ENCODE results near the gene ADGRL3.
"Not testable (repeated sequence)": the region's sequence is repeated elsewhere in the genome, so short reads cannot be mapped to it uniquely, and the experiment has no call there.

Gene ADGRL3

GRCh38 chr4:61851126-61851525, 651.0 kb downstream of the ADGRL3 start:
- DNase-seq: no peak

GRCh38 chr4:61852105-61852504, 652.0 kb downstream of the ADGRL3 start:
- not testable (repeated sequence) for DNase-seq

GRCh38 chr4:61853041-61853440, 652.9 kb downstream of the ADGRL3 start:
- DNase-seq: no peak

GRCh38 chr4:61860376-61860775, 660.2 kb downstream of the ADGRL3 start:
- no peak for DNase-seq

- no peak for DNase-seq
These were observed 664.2 kb downstream of the ADGRL3 start for GRCh38 chr4:61864286-61864685.

- no peak for DNase-seq
These were observed 666.4 kb downstream of the ADGRL3 start for GRCh38 chr4:61866378-61867030.

- DNase-seq: no peak
These were observed 672.9 kb downstream of the ADGRL3 start for GRCh38 chr4:61872983-61873382.

- no peak for DNase-seq
These were observed 677.1 kb downstream of the ADGRL3 start for GRCh38 chr4:61877266-61877665.

- DNase-seq: no peak
These were observed 677.8 kb downstream of the ADGRL3 start for GRCh38 chr4:61877893-61878292.

- no peak for DNase-seq
These were observed 682.3 kb downstream of the ADGRL3 start for GRCh38 chr4:61882381-61882780.

- no peak for DNase-seq
These were observed 686.0 kb downstream of the ADGRL3 start for GRCh38 chr4:61886131-61886530.

GRCh38 chr4:61889117-61889516, 689.0 kb downstream of the ADGRL3 start:
- DNase-seq: no peak

- DNase-seq: no peak
These were observed 690.2 kb downstream of the ADGRL3 start for GRCh38 chr4:61890321-61890720.

- no peak for DNase-seq
These were observed 691.8 kb downstream of the ADGRL3 start for GRCh38 chr4:61891953-61892352.

GRCh38 chr4:61896634-61897033, 696.5 kb downstream of the ADGRL3 start:
- no peak for DNase-seq

- no peak for DNase-seq
These were observed 708.9 kb downstream of the ADGRL3 start for GRCh38 chr4:61909031-61909430.

- no peak for DNase-seq
These were observed 711.2 kb downstream of the ADGRL3 start for GRCh38 chr4:61911313-61911756.

GRCh38 chr4:61913619-61914018, 713.5 kb downstream of the ADGRL3 start:
- no peak for DNase-seq

GRCh38 chr4:61915501-61915900, 715.4 kb downstream of the ADGRL3 start:
- DNase-seq: no peak

GRCh38 chr4:61918507-61918906, 718.4 kb downstream of the ADGRL3 start:
- DNase-seq: no peak

- no peak for DNase-seq
These were observed 718.9 kb downstream of the ADGRL3 start for GRCh38 chr4:61918987-61919386.

- DNase-seq: no peak
These were observed 719.4 kb downstream of the ADGRL3 start for GRCh38 chr4:61919561-61919960.

- no peak for DNase-seq
These were observed 721.8 kb downstream of the ADGRL3 start for GRCh38 chr4:61921920-61922319.

- no peak for DNase-seq
These were observed 722.6 kb downstream of the ADGRL3 start for GRCh38 chr4:61922766-61923165.

GRCh38 chr4:61923179-61923578, 723.1 kb downstream of the ADGRL3 start:
- no peak for DNase-seq
